Activated naive CD4-positive, alpha-beta T cell treated with anti-CD3 and anti-CD28 coated beads for 36 hours (primary cell): ENCODE results near the gene TANC1. TPM values are rescaled to one million over a fixed set of nuclear protein-coding genes. Genes with fewer than 3 reads are reported as not detected.

Experiments
- CTCF ChIA-PET: fragments of 350-600 bp; sonication (Branson Sonifier 250); formaldehyde crosslinking; loops from one replicate; lab custom pipeline; 2021; ENCODE audit warnings: antibody characterized with exemption; lab: Charles Lee
- DNase-seq: peaks from one replicate; pipeline ENCODE4 v3.0.0-alpha.2; 2020
- H3K27ac Mint-ChIP-seq: one replicate; pipeline ENCODE4 v1.8.0; 2021; ENCODE audit warnings: mild to moderate bottlenecking, mixed read lengths
- H3K27me3 Mint-ChIP-seq: one replicate; pipeline ENCODE4 v1.8.0; 2021; ENCODE audit warnings: low read depth, mixed read lengths
- H3K36me3 Mint-ChIP-seq: one replicate; pipeline ENCODE4 v1.8.0; 2021; ENCODE audit warnings: low read depth, mixed read lengths
- H3K4me1 Mint-ChIP-seq: one replicate; pipeline ENCODE4 v1.8.0; 2021; ENCODE audit warnings: low read depth, mixed read lengths
- H3K4me3 Mint-ChIP-seq: one replicate; pipeline ENCODE4 v1.8.0; 2021; ENCODE audit warnings: mild to moderate bottlenecking, moderate library complexity, mixed read lengths
- H3K9me3 Mint-ChIP-seq: one replicate; pipeline ENCODE4 v1.8.0; 2021; ENCODE audit warnings: mixed read lengths
- intact Hi-C: fragments of 100-400 bp; cut with micrococcal nuclease; formaldehyde crosslinking; loops from one replicate; pipeline ENCODE4 v1.15.1; 2023
- total RNA-seq, 2 experiments: library from RNA; stranded (reverse); gene quantifications; one replicate each; pipeline ENCODE4 v1.2.3, GENCODE V29; 2021

Gene TANC1
- total RNA-seq, 2 experiments from 2014 or later, result 2.0 to 2.3 TPM

GRCh38 chr2:159192371-159192918 lies 224.0 kb downstream of the TANC1 start:
- Mint-ChIP-seq H3K36me3 (no peaks in the 10 kb centered on the region), H3K27ac (no peak overlapping the region)

GRCh38 chr2:159193791-159194190 lies 225.4 kb downstream of the TANC1 start:
- CTCF ChIA-PET, result no interaction called here
- Mint-ChIP-seq H3K4me3 (no peak overlapping the region), H3K27me3 (no peaks in the 10 kb centered on the region), H3K27ac (no peak overlapping the region), H3K9me3 (no peaks in the 10 kb centered on the region), H3K36me3 (no peaks in the 10 kb centered on the region), H3K4me1 (no peaks in the 10 kb centered on the region)
- intact Hi-C loops, result no loop called here
- no peak for DNase-seq

More at GRCh38 chr2:159192371-159192918, 224.0 kb downstream of the TANC1 start:
- no peaks in the 10 kb centered on the region for H3K4me1 Mint-ChIP-seq
- CTCF ChIA-PET, result no interaction called here
- intact Hi-C loops, result no loop called here
- H3K27me3 Mint-ChIP-seq, result no peaks in the 10 kb centered on the region
- no peaks in the 10 kb centered on the region for H3K9me3 Mint-ChIP-seq
- H3K4me3 Mint-ChIP-seq, result no peak overlapping the region
- DNase-seq, result no peak

GRCh38 chr2:159194241-159194640 lies 225.8 kb downstream of the TANC1 start:
- no peak overlapping the region for H3K27ac Mint-ChIP-seq
- no peaks in the 10 kb centered on the region for H3K36me3 Mint-ChIP-seq
- DNase-seq, result no peak
- H3K27me3 Mint-ChIP-seq, result no peaks in the 10 kb centered on the region
- no peaks in the 10 kb centered on the region for H3K9me3 Mint-ChIP-seq
- intact Hi-C loops, result no loop called here
- CTCF ChIA-PET, result no interaction called here
- no peaks in the 10 kb centered on the region for H3K4me1 Mint-ChIP-seq
- no peak overlapping the region for H3K4me3 Mint-ChIP-seq

GRCh38 chr2:159195697-159196096 lies 227.3 kb downstream of the TANC1 start:
- H3K36me3 Mint-ChIP-seq, result no peaks in the 10 kb centered on the region
- no peaks in the 10 kb centered on the region for H3K9me3 Mint-ChIP-seq
- CTCF ChIA-PET, result interaction anchor here (0.6 kb wide), 1 partner anchor 1241 kb away, joined by 4 read pairs; no protein-coding TSS in a partner anchor
- intact Hi-C loops, result no loop called here
- no peaks in the 10 kb centered on the region for H3K27me3 Mint-ChIP-seq
- H3K4me3 Mint-ChIP-seq, result no peak overlapping the region
- peaks cover 1% of the 10 kb centered on the region for H3K4me1 Mint-ChIP-seq
- no peak overlapping the region for H3K27ac Mint-ChIP-seq
- no peak for DNase-seq

GRCh38 chr2:159196393-159196925 lies 228.0 kb downstream of the TANC1 start:
- H3K36me3 Mint-ChIP-seq, result no peaks in the 10 kb centered on the region
- no peak for DNase-seq
- intact Hi-C loops, result no loop called here
- H3K27ac Mint-ChIP-seq, result no peak overlapping the region
- CTCF ChIA-PET, result no interaction called here
- H3K27me3 Mint-ChIP-seq, result no peaks in the 10 kb centered on the region
- peaks cover 9% of the 10 kb centered on the region for H3K4me1 Mint-ChIP-seq
- no peaks in the 10 kb centered on the region for H3K9me3 Mint-ChIP-seq
- H3K4me3 Mint-ChIP-seq, result no peak overlapping the region

GRCh38 chr2:159199236-159199635 lies 230.8 kb downstream of the TANC1 start:
- Mint-ChIP-seq H3K4me3 (no peak overlapping the region), H3K36me3 (no peaks in the 10 kb centered on the region), H3K4me1 (peaks cover 15% of the 10 kb centered on the region), H3K27me3 (no peaks in the 10 kb centered on the region), H3K27ac (no peak overlapping the region), H3K9me3 (no peaks in the 10 kb centered on the region)
- no peak for DNase-seq
- CTCF ChIA-PET, result no interaction called here
- intact Hi-C loops, result no loop called here

GRCh38 chr2:159199761-159200465 lies 231.5 kb downstream of the TANC1 start:
- no peaks in the 10 kb centered on the region for H3K27me3 Mint-ChIP-seq
- no peaks in the 10 kb centered on the region for H3K9me3 Mint-ChIP-seq
- H3K27ac Mint-ChIP-seq, result no peak overlapping the region
- peaks cover 15% of the 10 kb centered on the region for H3K4me1 Mint-ChIP-seq
- no peaks in the 10 kb centered on the region for H3K36me3 Mint-ChIP-seq
- no peak overlapping the region for H3K4me3 Mint-ChIP-seq
- CTCF ChIA-PET, result interaction anchor here (0.8 to 1.5 kb wide), 2 partner anchors 34 to 297 kb away, joined by 3 read pairs; no protein-coding TSS in a partner anchor
- DNase-seq, result no peak
- intact Hi-C loops, result loop anchor here (5.0 kb wide), 1 partner anchor 1008 kb away; no protein-coding TSS in a partner anchor

GRCh38 chr2:159200498-159200897 lies 232.1 kb downstream of the TANC1 start:
- CTCF ChIA-PET, result interaction anchor here (0.8 to 1.5 kb wide), 2 partner anchors 33 to 298 kb away, joined by 3 read pairs; no protein-coding TSS in a partner anchor

GRCh38 chr2:159201360-159202063 lies 233.1 kb downstream of the TANC1 start:
- H3K27me3 Mint-ChIP-seq, result no peaks in the 10 kb centered on the region
- intact Hi-C loops, result loop anchor here (5.0 kb wide), 1 partner anchor 1009 kb away; no protein-coding TSS in a partner anchor
- peak; percentile 44 for DNase-seq
- no peaks in the 10 kb centered on the region for H3K36me3 Mint-ChIP-seq
- H3K4me1 Mint-ChIP-seq, result peaks cover 15% of the 10 kb centered on the region
- no peak overlapping the region for H3K27ac Mint-ChIP-seq
- H3K9me3 Mint-ChIP-seq, result no peaks in the 10 kb centered on the region
- H3K4me3 Mint-ChIP-seq, result no peak overlapping the region
- CTCF ChIA-PET, result interaction anchor here (0.6 to 1.5 kb wide), 3 partner anchors 32 to 200 kb away, joined by 3 to 6 read pairs (median 3); no protein-coding TSS in a partner anchor

More at GRCh38 chr2:159200498-159200897, 232.1 kb downstream of the TANC1 start:
- Mint-ChIP-seq H3K4me3 (no peak overlapping the region), H3K36me3 (no peaks in the 10 kb centered on the region), H3K27me3 (no peaks in the 10 kb centered on the region), H3K4me1 (peaks cover 15% of the 10 kb centered on the region), H3K9me3 (no peaks in the 10 kb centered on the region), H3K27ac (no peak overlapping the region)
- no peak for DNase-seq
- intact Hi-C loops, result loop anchor here (5.0 kb wide), 1 partner anchor 1008 kb away; no protein-coding TSS in a partner anchor

- no peaks in the 10 kb centered on the region for H3K9me3 Mint-ChIP-seq
- intact Hi-C loops, result loop anchor here (5.0 kb wide), 1 partner anchor 1010 kb away; no protein-coding TSS in a partner anchor
- H3K27ac Mint-ChIP-seq, result no peak overlapping the region
- H3K4me1 Mint-ChIP-seq, result peaks cover 15% of the 10 kb centered on the region
- H3K4me3 Mint-ChIP-seq, result no peak overlapping the region
- H3K27me3 Mint-ChIP-seq, result no peaks in the 10 kb centered on the region
- H3K36me3 Mint-ChIP-seq, result no peaks in the 10 kb centered on the region
- CTCF ChIA-PET, result interaction anchor here (0.6 kb wide), 1 partner anchor 39 kb away, joined by 3 read pairs; no protein-coding TSS in a partner anchor
- DNase-seq, result no peak
These were observed 234.2 kb downstream of the TANC1 start for GRCh38 chr2:159202568-159203071.

- no peaks in the 10 kb centered on the region for H3K9me3 Mint-ChIP-seq
- no peaks in the 10 kb centered on the region for H3K36me3 Mint-ChIP-seq
- intact Hi-C loops, result loop anchor here (5.0 kb wide), 2 partner anchors 508 to 1012 kb away; partner anchors contain the start of gene MARCHF7
- H3K27ac Mint-ChIP-seq, result no peak overlapping the region
- peaks cover 19% of the 10 kb centered on the region for H3K4me1 Mint-ChIP-seq
- CTCF ChIA-PET, result no interaction called here
- DNase-seq, result no peak
- H3K27me3 Mint-ChIP-seq, result no peaks in the 10 kb centered on the region
- no peak overlapping the region for H3K4me3 Mint-ChIP-seq
These were observed 236.1 kb downstream of the TANC1 start for GRCh38 chr2:159204381-159205144.
